ENCODE measurements around the gene SPG7.
A peak's percentile ranks its signal among the peaks of the same experiment; 100 is the strongest.
"Not testable (repeated sequence)": the region's sequence is repeated elsewhere in the genome, so short reads cannot be mapped to it uniquely, and the experiment has no call there.

The SPG7 gene

GRCh38 chr16:89567656-89568594, 59.7 kb downstream of the SPG7 start:
- peaks cover 18% of the 10 kb centered on the region for H3K36me3 ChIP-seq (ENCODE audit: control insufficient read depth, insufficient read depth, low read length)
- no peak overlapping the region for H3K27ac ChIP-seq (ENCODE audit: low read depth, low read length)

GRCh38 chr16:89569506-89570341, 61.5 kb downstream of the SPG7 start:
- Histone ChIP-seq H3K4me1 (ENCODE audit: control insufficient read depth, insufficient read depth, low read length) (peaks cover 6% of the 10 kb centered on the region), H3K27ac (ENCODE audit: low read depth, low read length) (no peak overlapping the region), H3K4me3 (ENCODE audit: low read length) (no peak overlapping the region), H3K36me3 (ENCODE audit: control insufficient read depth, insufficient read depth, low read length) (peaks cover 3% of the 10 kb centered on the region), H3K9ac (ENCODE audit: low read length) (no peak overlapping the region), H3K27me3 (ENCODE audit: control insufficient read depth, insufficient read depth, low read length) (peaks cover 16% of the 10 kb centered on the region)

More at GRCh38 chr16:89567656-89568594, 59.7 kb downstream of the SPG7 start:
- Histone ChIP-seq H3K4me3 (ENCODE audit: low read length) (no peak overlapping the region), H3K4me1 (ENCODE audit: control insufficient read depth, insufficient read depth, low read length) (peaks cover 6% of the 10 kb centered on the region), H3K9ac (ENCODE audit: low read length) (no peak overlapping the region), H3K27me3 (ENCODE audit: control insufficient read depth, insufficient read depth, low read length) (peaks cover 11% of the 10 kb centered on the region)

- Histone ChIP-seq H3K27ac (ENCODE audit: low read depth, low read length) (no peak overlapping the region), H3K4me3 (ENCODE audit: low read length) (no peak overlapping the region), H3K4me1 (ENCODE audit: control insufficient read depth, insufficient read depth, low read length) (peaks cover 5% of the 10 kb centered on the region), H3K9ac (ENCODE audit: low read length) (no peak overlapping the region), H3K27me3 (ENCODE audit: control insufficient read depth, insufficient read depth, low read length) (peaks cover 18% of the 10 kb centered on the region), H3K36me3 (ENCODE audit: control insufficient read depth, insufficient read depth, low read length) (no peaks in the 10 kb centered on the region)
These were observed 62.2 kb downstream of the SPG7 start for GRCh38 chr16:89570342-89570923.

GRCh38 chr16:89570983-89571598, 62.9 kb downstream of the SPG7 start:
- H3K4me1 ChIP-seq (ENCODE audit: control insufficient read depth, insufficient read depth, low read length); H3K27ac ChIP-seq (ENCODE audit: low read depth, low read length); H3K9ac ChIP-seq (ENCODE audit: low read length); H3K4me3 ChIP-seq (ENCODE audit: low read length); H3K36me3 ChIP-seq (ENCODE audit: control insufficient read depth, insufficient read depth, low read length): not testable (repeated sequence)
- peaks cover 21% of the 10 kb centered on the region for H3K27me3 ChIP-seq (ENCODE audit: control insufficient read depth, insufficient read depth, low read length)

- no peak overlapping the region for H3K9ac ChIP-seq (ENCODE audit: low read length)
- peaks cover 23% of the 10 kb centered on the region for H3K27me3 ChIP-seq (ENCODE audit: control insufficient read depth, insufficient read depth, low read length)
- H3K27ac ChIP-seq (ENCODE audit: low read depth, low read length), result no peak overlapping the region
These were observed 63.4 kb downstream of the SPG7 start for GRCh38 chr16:89571636-89572035.

GRCh38 chr16:89572073-89572484, 63.9 kb downstream of the SPG7 start:
- H3K27me3 ChIP-seq (ENCODE audit: control insufficient read depth, insufficient read depth, low read length), result peaks cover 26% of the 10 kb centered on the region

More at GRCh38 chr16:89571636-89572035, 63.4 kb downstream of the SPG7 start:
- H3K4me3 ChIP-seq (ENCODE audit: low read length), result no peak overlapping the region
- no peaks in the 10 kb centered on the region for H3K36me3 ChIP-seq (ENCODE audit: control insufficient read depth, insufficient read depth, low read length)
- H3K4me1 ChIP-seq (ENCODE audit: control insufficient read depth, insufficient read depth, low read length), result no peaks in the 10 kb centered on the region

GRCh38 chr16:89572485-89573205, 64.4 kb downstream of the SPG7 start:
- Histone ChIP-seq H3K9ac (ENCODE audit: low read length) (no peak overlapping the region), H3K36me3 (ENCODE audit: control insufficient read depth, insufficient read depth, low read length) (no peaks in the 10 kb centered on the region), H3K4me1 (ENCODE audit: control insufficient read depth, insufficient read depth, low read length) (no peaks in the 10 kb centered on the region), H3K27me3 (ENCODE audit: control insufficient read depth, insufficient read depth, low read length) (peaks cover 28% of the 10 kb centered on the region), H3K27ac (ENCODE audit: low read depth, low read length) (no peak overlapping the region), H3K4me3 (ENCODE audit: low read length) (no peak overlapping the region)

More at GRCh38 chr16:89572073-89572484, 63.9 kb downstream of the SPG7 start:
- Histone ChIP-seq H3K4me1 (ENCODE audit: control insufficient read depth, insufficient read depth, low read length) (no peaks in the 10 kb centered on the region), H3K4me3 (ENCODE audit: low read length) (no peak overlapping the region), H3K27ac (ENCODE audit: low read depth, low read length) (no peak overlapping the region), H3K9ac (ENCODE audit: low read length) (no peak overlapping the region), H3K36me3 (ENCODE audit: control insufficient read depth, insufficient read depth, low read length) (no peaks in the 10 kb centered on the region)

- no peaks in the 10 kb centered on the region for H3K4me1 ChIP-seq (ENCODE audit: control insufficient read depth, insufficient read depth, low read length)
- no peak overlapping the region for H3K9ac ChIP-seq (ENCODE audit: low read length)
- no peak overlapping the region for H3K27ac ChIP-seq (ENCODE audit: low read depth, low read length)
- H3K36me3 ChIP-seq (ENCODE audit: control insufficient read depth, insufficient read depth, low read length), result no peaks in the 10 kb centered on the region
- peaks cover 28% of the 10 kb centered on the region for H3K27me3 ChIP-seq (ENCODE audit: control insufficient read depth, insufficient read depth, low read length)
- H3K4me3 ChIP-seq (ENCODE audit: low read length), result peak overlapping the region; percentile 15
These were observed 65.8 kb downstream of the SPG7 start for GRCh38 chr16:89573826-89574680.

- H3K36me3 ChIP-seq (ENCODE audit: control insufficient read depth, insufficient read depth, low read length), result no peaks in the 10 kb centered on the region
- H3K4me3 ChIP-seq (ENCODE audit: low read length), result peak overlapping the region; percentile 15
- H3K9ac ChIP-seq (ENCODE audit: low read length), result no peak overlapping the region
- H3K27me3 ChIP-seq (ENCODE audit: control insufficient read depth, insufficient read depth, low read length), result peaks cover 28% of the 10 kb centered on the region
- no peaks in the 10 kb centered on the region for H3K4me1 ChIP-seq (ENCODE audit: control insufficient read depth, insufficient read depth, low read length)
- no peak overlapping the region for H3K27ac ChIP-seq (ENCODE audit: low read depth, low read length)
These were observed 66.6 kb downstream of the SPG7 start for GRCh38 chr16:89574681-89575246.

- Histone ChIP-seq H3K4me3 (ENCODE audit: low read length) (peak within 1 kb of the TSS; percentile 15), H3K36me3 (ENCODE audit: control insufficient read depth, insufficient read depth, low read length) (no peaks in the 10 kb centered on the region), H3K9ac (ENCODE audit: low read length) (no peak within 1 kb of the TSS), H3K27me3 (ENCODE audit: control insufficient read depth, insufficient read depth, low read length) (peaks cover 22% of the 10 kb centered on the region), H3K27ac (ENCODE audit: low read depth, low read length) (no peak within 1 kb of the TSS), H3K4me1 (ENCODE audit: control insufficient read depth, insufficient read depth, low read length) (no peaks in the 10 kb centered on the region)
These were observed 67.3 kb downstream of the SPG7 start, which contains the start of gene CPNE7 for GRCh38 chr16:89575247-89576152. TSS of gene CPNE7 (plus strand) at chr16:89575758. CDS start at chr16:89575898, 140 bp downstream.
